NCI-H1694 (cell line): ENCODE results near the gene VILL.
"Not testable (repeated sequence)": the region's sequence is repeated elsewhere in the genome, so short reads cannot be mapped to it uniquely, and the experiment has no call there.

ENCODE experiments used
- DNase-seq: peaks from one replicate; lab custom pipeline; 2025; lab: John Stamatoyannopoulos, UW

VILL gene

DNA sequence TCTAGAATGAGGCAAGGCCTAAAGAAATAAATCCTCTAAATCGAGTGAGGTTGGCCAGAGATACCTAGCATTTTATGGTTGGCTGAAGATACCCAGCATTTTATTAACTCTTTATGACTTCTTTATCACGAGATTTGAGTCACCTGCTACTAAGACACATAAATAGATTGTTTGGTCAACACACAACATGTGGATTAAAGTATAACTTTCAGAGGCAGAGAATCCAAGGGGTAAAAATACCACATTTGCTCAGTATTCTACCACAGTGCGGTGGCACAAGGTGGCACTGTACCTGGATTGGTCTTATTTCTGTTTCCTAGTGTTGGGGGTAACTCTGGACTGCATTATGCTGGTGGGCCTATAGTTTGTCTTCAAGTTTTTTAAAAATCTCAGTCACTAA lies 27.0 kb upstream of the VILL start:
- DNase-seq, result no peak

GRCh38 chr3:37964146-37964545 lies 26.4 kb upstream of the VILL start:
- no peak for DNase-seq

DNA sequence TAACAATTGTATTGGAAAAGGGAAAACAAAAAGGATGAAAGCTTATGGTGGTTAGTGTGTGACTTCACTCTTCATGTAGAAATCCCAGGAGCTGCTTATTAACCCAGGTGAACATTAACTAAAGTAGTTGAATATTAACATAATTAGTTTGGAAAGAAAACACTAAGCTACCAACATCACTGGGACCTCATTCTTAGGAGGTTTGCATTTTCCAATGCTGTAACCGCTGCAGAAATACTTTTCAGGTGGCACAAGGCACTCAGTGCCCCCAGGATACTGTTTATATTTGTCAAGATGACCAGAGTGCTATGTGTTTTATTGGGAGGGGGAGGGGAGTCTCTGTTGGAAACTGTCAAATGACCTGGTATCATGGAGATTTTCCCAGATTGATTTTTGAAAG lies 25.9 kb upstream of the VILL start:
- no peak for DNase-seq

- DNase-seq, result no peak
These were observed 23.2 kb upstream of the VILL start for GRCh38 chr3:37967260-37967881.

- no peak for DNase-seq
These were observed 22.4 kb upstream of the VILL start for GRCh38 chr3:37968199-37968598.

GRCh38 chr3:37968813-37969595 lies 21.6 kb upstream of the VILL start:
- no peak for DNase-seq

DNA sequence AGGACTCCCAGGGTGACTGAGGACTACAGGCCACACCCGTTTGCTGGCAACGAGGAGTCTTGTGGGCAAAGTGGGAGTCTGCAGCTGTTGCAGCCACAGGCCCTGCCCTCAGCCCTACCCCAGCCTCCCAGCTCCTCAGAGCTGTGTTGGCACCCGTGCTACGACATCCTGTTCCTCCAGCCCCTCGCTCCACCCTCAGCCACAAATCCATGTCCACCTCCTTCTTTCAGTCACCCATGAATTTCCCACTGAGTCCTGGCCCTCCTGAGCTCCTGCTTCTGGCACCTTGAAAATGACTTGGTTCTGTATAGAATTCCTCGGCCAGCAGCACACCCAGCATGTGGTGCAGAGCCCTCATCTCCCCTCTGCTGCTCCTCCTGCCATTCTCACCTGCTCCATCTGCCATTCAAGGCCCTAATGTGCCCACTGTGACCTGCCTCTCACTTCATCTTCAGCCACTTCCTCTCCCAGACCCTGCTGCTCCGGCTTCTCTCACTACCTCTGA lies 20.9 kb upstream of the VILL start:
- DNase-seq, result no peak

- no peak for DNase-seq
These were observed 19.8 kb upstream of the VILL start for GRCh38 chr3:37970802-37971201.

- peak; percentile 40 for DNase-seq
These were observed 19.1 kb upstream of the VILL start for GRCh38 chr3:37971467-37971866.

DNA sequence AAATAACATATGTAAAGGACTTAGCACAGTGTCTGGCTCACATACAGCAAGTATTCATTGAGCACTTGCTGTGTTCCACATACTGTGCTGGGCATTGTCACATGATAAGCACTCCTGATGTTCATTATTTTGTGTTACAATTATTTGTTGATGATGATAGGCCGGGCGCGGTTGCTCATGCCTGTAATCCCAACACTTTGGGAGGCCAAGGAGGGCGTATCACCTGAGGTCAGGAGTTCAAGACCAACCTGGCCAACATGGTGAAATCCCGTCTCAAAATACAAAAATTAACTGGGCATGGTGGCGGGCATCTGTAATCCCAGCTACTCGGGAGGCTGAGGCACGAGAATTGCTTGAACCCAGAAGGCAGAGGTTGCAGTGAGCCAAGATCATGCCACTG lies 18.5 kb upstream of the VILL start:
- DNase-seq, result not testable (repeated sequence)

- DNase-seq, result peak; percentile 65
These were observed 17.1 kb upstream of the VILL start for GRCh38 chr3:37973246-37974054.

DNA sequence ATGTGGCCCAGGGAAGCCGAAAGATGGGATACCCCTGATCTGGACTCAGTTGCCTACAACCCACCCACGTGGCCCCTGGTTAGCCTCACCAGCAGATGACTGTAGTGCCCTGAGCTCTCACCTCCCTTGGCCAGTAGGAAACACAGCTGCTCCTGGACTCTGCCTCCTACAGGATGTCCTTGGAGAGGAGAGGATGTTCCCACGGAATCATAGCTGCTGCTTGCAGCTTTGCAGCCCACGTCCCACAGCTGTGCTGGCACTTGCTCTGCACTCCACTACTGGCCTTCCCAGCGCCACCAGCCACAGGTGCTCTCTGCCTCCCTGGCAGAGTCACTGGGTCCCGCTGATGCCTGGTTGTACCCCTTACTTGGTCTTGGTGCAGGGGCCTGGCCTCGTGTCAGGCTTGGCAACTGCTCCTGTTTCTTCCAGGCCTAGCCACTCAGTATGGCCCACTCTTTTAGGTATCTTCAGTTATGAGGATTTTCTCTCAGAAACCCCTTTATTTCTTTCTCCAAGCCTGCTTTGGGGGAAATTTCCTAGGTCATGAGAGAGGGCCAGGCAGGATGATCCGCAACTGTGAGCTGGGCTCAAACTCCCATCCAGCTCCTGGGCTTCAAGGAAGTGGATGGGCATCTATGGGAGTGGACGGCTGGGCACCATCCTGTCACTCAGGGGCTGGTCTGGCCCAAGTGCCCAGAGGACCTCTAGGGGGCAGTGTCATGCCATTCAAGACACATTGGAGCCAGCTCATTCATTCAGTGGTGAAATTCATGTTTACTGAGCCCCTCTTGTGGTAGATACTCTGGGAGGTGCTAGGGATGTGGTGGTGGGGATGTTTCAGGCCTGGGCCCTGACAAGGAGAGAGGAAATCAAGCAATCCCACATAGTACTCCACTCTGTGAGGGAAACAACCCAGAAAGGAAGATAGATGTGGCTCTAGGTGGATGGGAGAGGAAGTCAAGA lies 16.2 kb upstream of the VILL start:
- peak; percentile 56 for DNase-seq

DNA sequence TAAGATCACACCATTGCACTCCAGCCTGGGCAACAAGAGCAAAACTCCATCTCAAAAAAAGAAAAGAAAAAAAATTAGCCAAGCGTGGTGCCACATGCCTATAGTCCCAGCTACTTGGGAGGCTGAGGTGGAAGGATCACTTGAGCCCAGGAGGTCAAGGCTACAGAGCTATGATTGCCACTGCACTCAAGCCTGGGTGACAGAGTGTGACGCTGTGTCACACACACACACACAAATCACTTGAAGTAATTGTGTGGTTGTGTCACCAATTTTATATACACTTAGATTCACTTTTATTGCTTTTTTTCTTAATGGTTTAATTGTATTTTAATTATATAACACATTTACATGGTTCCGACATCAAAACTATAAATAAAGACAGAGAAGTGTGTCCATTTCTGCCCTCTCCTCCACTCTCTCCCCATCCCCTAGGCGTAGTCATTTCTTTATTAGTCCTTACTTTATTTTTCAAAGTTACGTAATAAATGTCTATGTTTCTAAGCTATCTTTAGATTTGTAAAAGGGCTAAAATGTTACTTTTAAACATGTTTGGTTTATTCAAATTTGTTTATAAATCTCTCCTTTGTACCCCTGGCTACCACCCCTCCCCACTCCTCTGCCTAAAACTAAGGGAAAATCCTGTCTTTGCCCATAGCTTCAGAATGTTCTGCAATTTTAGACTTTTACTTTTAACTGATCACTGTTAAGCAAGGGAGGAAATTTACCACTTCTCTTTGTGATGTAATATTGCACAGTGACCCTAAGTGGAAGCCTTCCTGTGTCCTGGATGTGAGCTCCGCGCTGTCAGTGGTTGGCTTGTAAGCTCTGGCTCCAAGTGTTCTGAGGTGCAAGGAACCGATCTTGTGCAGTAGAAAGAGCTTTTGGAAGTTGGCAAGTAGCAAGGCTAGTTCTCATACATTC lies 10.8 kb upstream of the VILL start:
- no peak for DNase-seq

DNA sequence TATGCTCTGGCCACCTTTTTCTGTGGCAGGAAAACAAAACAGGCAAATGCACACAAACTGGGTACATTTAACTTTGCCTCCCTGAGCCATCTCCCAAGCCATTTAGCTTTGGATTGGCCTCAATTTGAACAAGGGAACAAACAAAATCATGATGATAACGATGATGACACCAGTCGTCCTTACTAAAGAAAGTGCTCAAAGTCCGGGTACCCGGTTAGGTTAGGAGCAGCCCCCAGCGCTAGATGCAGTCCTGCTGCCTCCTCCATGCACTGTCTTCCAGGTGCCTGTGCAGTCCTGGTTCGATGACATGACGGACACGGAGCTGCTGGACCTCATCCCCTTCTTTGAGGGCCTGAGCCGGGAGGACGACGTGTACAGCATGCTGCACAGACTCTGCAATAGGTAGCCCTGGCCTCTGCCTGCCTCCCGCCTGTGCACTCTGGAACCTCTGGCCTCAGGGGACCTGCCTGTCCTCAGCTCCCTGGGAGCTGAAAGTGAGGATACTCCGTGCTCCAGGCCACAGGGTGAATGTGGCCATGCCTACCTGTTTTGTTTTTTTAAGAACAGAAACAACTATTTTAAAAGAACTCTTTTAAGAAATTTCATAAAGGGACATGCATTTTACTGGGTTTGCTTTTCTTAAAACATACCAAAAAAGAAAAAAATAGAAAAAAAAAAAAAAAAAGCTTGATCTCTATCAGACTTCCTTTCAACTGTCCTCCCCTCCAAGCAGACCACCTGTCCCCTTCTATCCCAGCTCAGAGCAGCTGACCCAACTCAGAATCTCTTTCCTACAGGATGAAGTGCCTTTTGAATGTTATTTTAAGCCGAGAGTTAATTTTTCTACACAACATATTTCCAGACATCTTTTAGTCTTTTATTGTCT lies 9.9 kb upstream of the VILL start:
- DNase-seq, result no peak

DNA sequence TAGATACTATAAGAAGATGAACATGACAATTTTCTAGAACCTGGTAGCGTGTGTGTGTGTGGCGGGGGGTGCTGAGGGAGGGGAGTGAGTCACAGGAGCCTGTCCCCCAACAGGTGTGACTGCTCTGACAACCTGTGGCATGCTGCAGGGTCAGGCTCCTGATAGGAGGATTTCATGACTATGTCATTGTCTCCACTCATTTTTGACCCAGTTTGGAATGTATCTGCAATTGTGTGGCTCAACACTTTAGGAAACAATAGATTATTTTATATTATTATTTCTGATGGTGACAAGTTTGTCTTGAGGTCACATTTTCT lies 9.3 kb upstream of the VILL start:
- DNase-seq, result no peak

- DNase-seq, result no peak
These were observed 8.3 kb upstream of the VILL start for GRCh38 chr3:37982331-37982730.

- no peak for DNase-seq
These were observed 6.5 kb upstream of the VILL start for GRCh38 chr3:37984051-37984450.

DNA sequence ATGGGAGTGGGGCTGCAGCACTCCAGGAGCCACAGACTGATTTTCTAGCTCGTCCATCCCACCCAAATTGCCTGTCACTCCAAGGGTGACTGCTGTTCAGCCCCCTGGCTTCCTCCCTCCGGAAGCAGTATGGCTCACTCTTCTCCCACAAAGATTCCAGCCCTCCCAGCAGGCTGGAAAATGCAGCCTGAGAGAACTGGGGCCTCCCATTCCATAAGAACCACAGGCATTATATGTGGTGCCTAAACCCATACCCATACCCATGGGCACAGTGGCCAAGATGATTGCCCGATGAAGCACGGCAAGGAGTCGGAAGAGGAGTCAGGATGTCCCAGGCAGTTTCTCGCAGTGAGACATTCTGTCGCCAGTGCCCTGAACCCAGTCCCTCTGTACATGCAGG lies 6.0 kb upstream of the VILL start:
- no peak for DNase-seq

DNA sequence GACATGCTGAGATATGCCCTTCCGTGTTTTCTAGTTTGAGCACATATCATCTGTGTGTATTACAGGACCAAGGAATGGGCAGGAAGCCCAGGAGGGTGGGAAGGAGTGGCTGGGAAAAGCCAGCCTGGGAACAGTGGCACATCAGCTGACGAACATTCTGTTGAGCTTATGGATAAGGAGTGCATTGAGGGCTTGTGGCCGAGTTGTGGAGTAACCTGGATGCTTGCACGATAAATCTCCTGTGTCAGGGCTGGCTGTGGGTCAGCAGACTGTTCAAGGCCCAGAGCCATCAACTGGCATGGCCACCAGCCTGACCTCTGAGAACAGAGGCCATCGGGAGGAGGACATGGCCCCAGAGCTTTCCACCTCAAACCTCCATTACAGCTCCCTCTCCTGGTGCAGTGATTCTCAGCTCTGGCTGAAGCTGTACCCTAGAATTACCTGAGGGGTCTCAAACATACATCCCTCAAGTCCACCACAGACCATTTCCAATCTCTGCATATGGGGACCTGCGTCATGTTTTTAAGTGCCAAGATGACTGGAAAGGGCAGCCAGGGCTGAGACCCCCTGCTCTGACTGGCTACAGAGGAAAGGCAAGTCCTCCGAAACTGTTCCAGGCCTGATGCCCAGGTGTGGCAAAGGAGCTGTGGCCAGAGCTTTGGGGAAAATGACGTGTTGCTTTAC lies 4.8 kb upstream of the VILL start:
- no peak for DNase-seq
